K562 (cell line): ENCODE measurements around the gene IP6K3. TPM values are rescaled to one million over a fixed set of nuclear protein-coding genes. Genes with fewer than 3 reads are reported as not detected.
A peak's percentile ranks its signal among the peaks of the same experiment; 100 is the strongest.

Experiments used
- ATAC-seq: fragments of 200-7000 bp; cut with Tn5 transposase; 3 replicates; pipeline ENCODE4 v1.9.1; 2020; ENCODE audit warnings: moderate library complexity
- BruUV-seq: library from RNA; stranded (reverse); fragments of 400-500 nt; replicated peaks from 2 replicates; lab custom pipeline; 2021; lab: Mats Ljungman, UMichigan
- CTCF ChIA-PET: fragments of 300-600 bp; formaldehyde crosslinking; extraction: SDS; loops from one replicate; lab custom pipeline; 2021; ENCODE audit warnings: low intra/inter-chr PET ratio; lab: Yijun Ruan, JAX
- POLR2A ChIA-PET: fragments of 300-600, 350-650 bp; sonication (Branson Sonifier 250); formaldehyde crosslinking; extraction: SDS; loops from one replicate; lab custom pipeline; 2021; ENCODE audit warnings: antibody characterized with exemption, inconsistent platforms; lab: Yijun Ruan, JAX
- DNase-seq, 4 experiments: peaks; one replicate each; pipeline versions ENCODE4 v3.0.0 to v3.0.0-alpha.2; 2011 to 2018; ENCODE audit warnings: low spot score in 3 of 4, mixed read lengths in 3 of 4; ENCODE audit errors: extremely low read depth in 1 of 4
- FAIRE-seq: peaks from 2 replicates; lab custom pipeline; 2011; peaks lifted over from hg19 to GRCh38; lab: Jason Lieb, UNC
- H2AFZ ChIP-seq: 2 replicates; pipeline ENCODE4 v1.6.0; 2011; ENCODE audit warnings: low read depth, low read length, control low read depth, inconsistent platforms
- H3K27ac ChIP-seq: fragments of 200-600 bp; 3 replicates; pipeline ENCODE4 v1.8.0; 2011; ENCODE audit warnings: low read depth, mild to moderate bottlenecking, control low read depth, inconsistent platforms, low read length, moderate library complexity, mixed read lengths; ENCODE audit errors: extremely low read depth
- H3K27me3 ChIP-seq, 2 experiments: fragments of 300-600 bp in 1 of 2; 2 replicates in 1 of 2; 3 replicates in 1 of 2; pipeline versions ENCODE4 v1.6.0 to v1.8.0; 2011; ENCODE audit warnings: inconsistent platforms in 2 of 2, low read length in 2 of 2, mild to moderate bottlenecking in 1 of 2, mixed read lengths in 1 of 2, moderate library complexity in 1 of 2; ENCODE audit not compliant: control insufficient read depth in 2 of 2, insufficient read depth in 2 of 2
- H3K36me3 ChIP-seq: fragments of 300-600 bp; 3 replicates; pipeline ENCODE4 v1.8.0; 2011; ENCODE audit warnings: mild to moderate bottlenecking, low read length, inconsistent platforms; ENCODE audit not compliant: control insufficient read depth, insufficient read depth
- H3K4me1 ChIP-seq, 2 experiments: fragments of 200-600 bp in 1 of 2; replicated peaks in 1 of 2; 2 replicates in 1 of 2; 3 replicates in 1 of 2; pipeline versions ENCODE4 v1.5.1 to v1.8.0; 2011; ENCODE audit warnings: inconsistent platforms in 2 of 2, low read length in 2 of 2, mild to moderate bottlenecking in 1 of 2, mixed read lengths in 1 of 2, moderate library complexity in 1 of 2; ENCODE audit not compliant: control insufficient read depth in 2 of 2, insufficient read depth in 2 of 2
- H3K4me2 ChIP-seq: 2 replicates; pipeline ENCODE4 v1.6.1; 2011; ENCODE audit warnings: low read length, control low read depth, inconsistent platforms, mixed read lengths; ENCODE audit not compliant: insufficient read depth
- H3K4me3 ChIP-seq: fragments of 200-600 bp; sonication (generic), shearing (Covaris generic); 2 replicates; pipeline ENCODE4 v1.5.1; 2016; ENCODE audit warnings: control low read depth, inconsistent platforms
- H3K79me2 ChIP-seq: fragments of 200-600 bp; 3 replicates; pipeline ENCODE4 v1.8.0; 2011; ENCODE audit warnings: low read length, inconsistent platforms; ENCODE audit not compliant: control insufficient read depth, insufficient read depth
- H3K9ac ChIP-seq, 2 experiments: 2 replicates each; pipeline versions ENCODE4 v1.6.0 to v1.6.1; 2011; ENCODE audit warnings: low read depth in 2 of 2, low read length in 2 of 2, control low read depth in 1 of 2, inconsistent platforms in 1 of 2, mild to moderate bottlenecking in 1 of 2, mixed read lengths in 1 of 2; ENCODE audit not compliant: insufficient read depth in 1 of 2
- H3K9me1 ChIP-seq: one replicate; pipeline ENCODE4 v1.6.0; 2011; ENCODE audit warnings: inconsistent platforms, mild to moderate bottlenecking, low read length, moderate library complexity; ENCODE audit not compliant: control insufficient read depth, insufficient read depth
- H3K9me3 ChIP-seq: replicated peaks from 2 replicates; pipeline ENCODE4 v1.5.1; 2011; ENCODE audit warnings: low read depth, low read length, inconsistent platforms; ENCODE audit not compliant: control insufficient read depth, insufficient read depth
- H4K20me1 ChIP-seq: replicated peaks from 2 replicates; pipeline ENCODE4 v1.6.1; 2011; ENCODE audit warnings: low read length, inconsistent platforms, mixed read lengths; ENCODE audit not compliant: control insufficient read depth, insufficient read depth
- CBFB ChIP-seq: sonication (generic); formaldehyde crosslinking; IDR thresholded peaks from 2 replicates; pipeline ENCODE4 v1.4.0; 2020; ENCODE audit warnings: mild to moderate bottlenecking, missing genetic modification reagents
- CREBBP ChIP-seq: IDR thresholded peaks from one replicate; pipeline ENCODE4 v1.6.1; 2012; ENCODE audit warnings: low read depth, mild to moderate bottlenecking, control low read depth, inconsistent platforms, low read length
- FOXJ3 ChIP-seq: sonication (generic); formaldehyde crosslinking; IDR thresholded peaks from 2 replicates; pipeline ENCODE4 v1.4.0; 2020; ENCODE audit warnings: mild to moderate bottlenecking, missing genetic modification reagents
- GATAD2B ChIP-seq: fragments of 450-650 bp; IDR thresholded peaks from 2 replicates; pipeline ENCODE4 v1.6.1; 2017; ENCODE audit warnings: mild to moderate bottlenecking, borderline replicate concordance
- KDM1A ChIP-seq, 2 experiments: fragments of 450-650 bp; IDR thresholded peaks; 2 replicates each; pipeline ENCODE4 v1.6.1; 2016; ENCODE audit warnings: mild to moderate bottlenecking in 2 of 2
- MAFG ChIP-seq: fragments of 450-650 bp; conservative IDR thresholded peaks from 2 replicates; pipeline ENCODE4 v1.6.1; 2016; ENCODE audit warnings: missing genetic modification characterization, missing compliant biosample characterization
- RUNX1 ChIP-seq: sonication (generic); IDR thresholded peaks from 2 replicates; pipeline ENCODE4 v1.6.1; 2016; ENCODE audit warnings: antibody characterized with exemption, low read depth
- STAT6 ChIP-seq: sonication (generic); formaldehyde crosslinking; IDR thresholded peaks from 2 replicates; pipeline ENCODE4 v1.8.1; 2023; ENCODE audit warnings: mild to moderate bottlenecking, missing genetic modification reagents
- TGIF2 ChIP-seq: sonication (generic); formaldehyde crosslinking; IDR thresholded peaks from 2 replicates; pipeline ENCODE4 v1.8.1; 2022; ENCODE audit warnings: mild to moderate bottlenecking, missing genetic modification reagents, moderate library complexity
- ZBTB8A ChIP-seq: fragments of 450-650 bp; IDR thresholded peaks from 2 replicates; pipeline ENCODE4 v1.6.1; 2018; ENCODE audit warnings: mild to moderate bottlenecking, moderate library complexity; ENCODE audit not compliant: partially characterized antibody
- ZNF232 ChIP-seq: sonication (generic); formaldehyde crosslinking; IDR thresholded peaks from 2 replicates; pipeline ENCODE4 v1.8.0; 2022; ENCODE audit warnings: mild to moderate bottlenecking, missing genetic modification reagents
- ZNF316 ChIP-seq: fragments of 450-650 bp; IDR thresholded peaks from 2 replicates; pipeline ENCODE4 v1.6.1; 2016
- ZNF584 ChIP-seq: fragments of 200-800 bp; sonication (Bioruptor generic); IDR thresholded peaks from 2 replicates; pipeline ENCODE4 v1.6.1; 2016; ENCODE audit warnings: low read depth, mild to moderate bottlenecking, missing genetic modification characterization, missing compliant biosample characterization
- ZNF740 ChIP-seq, 3 experiments: fragments of 200-800 bp in 1 of 3; sonication (Bioruptor generic) in 1 of 3; sonication (generic) in 1 of 3; formaldehyde crosslinking in 1 of 3; IDR thresholded peaks; 2 replicates each; pipeline versions ENCODE4 v1.6.1 to v1.8.0; 2016 to 2022; ENCODE audit warnings: mild to moderate bottlenecking in 2 of 3, missing compliant biosample characterization in 2 of 3, missing genetic modification characterization in 2 of 3, missing genetic modification reagents in 1 of 3
- ZNF75A ChIP-seq: fragments of 450-650 bp; formaldehyde crosslinking; IDR thresholded peaks from 2 replicates; pipeline ENCODE4 v1.4.0; 2020; ENCODE audit warnings: mild to moderate bottlenecking
- ZNF77 ChIP-seq: fragments of 250-450 bp; sonication (Bioruptor Pico); IDR thresholded peaks from 2 replicates; pipeline ENCODE4 v1.5.0; 2020
- ZSCAN32 ChIP-seq: fragments of 450-650 bp; formaldehyde crosslinking; IDR thresholded peaks from 2 replicates; pipeline ENCODE4 v1.4.0; 2020; ENCODE audit warnings: mild to moderate bottlenecking, moderate library complexity
- WGBS: fragments of 100-300 bp; shearing (Covaris generic); methylation state at CpG from one replicate; pipeline ENCODE4 v1.1.6; 2016; ENCODE audit warnings: low coverage, mixed read lengths; ENCODE audit not compliant: insufficient coverage; ENCODE audit errors: missing lambda C conversion rate; 5-methylcytosine and 5-hydroxymethylcytosine counted together
- in situ Hi-C: fragments of 300-500 bp; cut with MboI; formaldehyde crosslinking; loops from 4 replicates; pipeline ENCODE4 v1.15.0; 2018; ENCODE audit warnings: inconsistent platforms, mixed read lengths
- intact Hi-C: fragments of 100-400 bp; cut with micrococcal nuclease; formaldehyde crosslinking; loops from 2 replicates; pipeline ENCODE4 v1.14.2; 2022
- polyA plus RNA-seq, 8 experiments: library from polyadenylated mRNA; depleted of rRNA in 4 of 8; stranded (reverse) in 5 of 8; unstranded in 3 of 8; fragments of >200 nt; fragmentation: Nextera tagmentation in 2 of 8; fragmentation: Illumina TruSeq in 1 of 8; extraction: Ambion mirVana in 2 of 8; extraction: Trizol in 1 of 8; gene quantifications; 2 replicates each; pipeline versions ENCODE4 v1.2.1 to v1.2.3, GENCODE V29; 2011 to 2014; ENCODE audit warnings: inconsistent platforms in 1 of 8, missing spikeins in 1 of 8
- total RNA-seq, 7 experiments: library from RNA; depleted of rRNA in 6 of 7; stranded (reverse); fragments of >200 nt in 6 of 7; fragmentation: Illumina TruSeq in 2 of 7; extraction: Trizol in 2 of 7; gene quantifications; 2 replicates each; pipeline versions ENCODE4 v1.2.1 to v1.2.3, GENCODE V29; 2011 to 2021; ENCODE audit warnings: low replicate concordance in 1 of 7
- TF ChIP-seq, protein P1 (sequence below): fragments of 450-650 bp; formaldehyde crosslinking; IDR thresholded peaks from 2 replicates; pipeline ENCODE4 v1.4.0; 2020; ENCODE audit warnings: mild to moderate bottlenecking, mixed read lengths

Gene IP6K3
- total and polyA plus RNA-seq, 9 of the 15 experiments (the other 6 are each of a cell fraction or from before 2014, with no cell fraction given): not detected

DNA sequence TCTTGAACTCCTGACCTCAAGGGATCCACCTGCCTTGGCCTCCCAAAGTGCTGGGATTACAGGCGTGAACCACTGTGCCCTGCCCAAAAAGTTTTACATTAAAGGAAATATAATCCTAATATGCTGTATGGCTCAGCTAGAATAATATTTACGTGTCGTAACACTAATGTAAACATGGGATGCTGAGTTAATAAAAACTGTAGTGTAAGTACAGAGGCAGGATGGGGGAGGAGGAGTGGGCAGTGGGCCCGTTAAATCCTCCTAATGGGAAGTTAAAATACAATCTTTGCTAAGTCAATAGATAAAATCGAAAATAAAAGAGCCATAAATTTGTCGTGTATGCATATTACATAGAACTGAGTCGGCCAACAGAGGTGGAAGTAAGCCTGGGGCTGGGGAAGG, 12.1 kb upstream of the IP6K3 start (continued):
- TF ChIP-seq MAFG (tag) (peak; percentile 40; the same call in 1 of the 2 replicates), ZNF316 (peak; percentile 57), ZNF232 (CRISPR knock-in tag) (no peak), ZNF77 (no peak), FOXJ3 (CRISPR knock-in tag) (no peak)

DNA sequence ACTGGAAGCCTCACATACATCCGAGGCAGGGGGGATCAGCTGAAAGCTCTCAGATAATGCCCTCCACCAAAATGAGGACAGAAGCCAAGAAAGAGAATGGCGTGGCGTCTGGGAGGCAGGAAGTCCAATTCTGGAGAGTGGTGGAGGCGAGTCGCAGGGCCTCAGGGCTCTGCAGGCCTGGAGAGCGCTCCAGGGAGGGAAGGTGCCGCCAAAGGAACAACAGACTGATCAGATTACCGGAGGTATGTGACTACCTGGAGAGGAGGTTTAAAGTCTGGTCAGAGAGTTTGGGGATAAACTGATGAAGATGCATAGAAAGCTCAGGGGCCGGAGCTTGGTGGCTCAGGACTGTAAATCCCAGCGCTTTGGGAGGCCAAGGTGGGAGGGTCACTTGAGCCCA, 11.2 kb upstream of the IP6K3 start:
- Histone ChIP-seq H3K4me3 (no peak overlapping the region), H3K9me1 (no peaks in the 10 kb centered on the region), H3K27me3 (peaks cover 37 to 57% of the 10 kb centered on the region in 2 experiments), H2AFZ (no peak overlapping the region), H3K9ac (no peak overlapping the region), H3K4me2 (no peak overlapping the region), H3K4me1 (peaks cover 0 to 19% of the 10 kb centered on the region in 2 experiments; a peak in 2 of 5 replicates), H3K27ac (no peak overlapping the region), H4K20me1 (0 out of 2 replicates have a peak, but pooled peaks cover 6% of the 10 kb centered on the region), H3K79me2 (no peaks in the 10 kb centered on the region), H3K36me3 (no peaks in the 10 kb centered on the region), H3K9me3 (no peaks in the 10 kb centered on the region)
- DNase-seq: no peak
- CTCF ChIA-PET: no interaction called here
- intact Hi-C loops (no loop called here), in situ Hi-C loops (no loop called here)
- ATAC-seq: no peak
- no peak for FAIRE-seq
- no TSS peak for BruUV-seq
- 1% methylated on average over 10 of the region's 10 CpGs for WGBS
- POLR2A ChIA-PET: interaction anchor here (1.1 kb wide), 1 partner anchor 47 kb away, joined by 3 read pairs; the partner anchor contains the start of gene UQCC2
- TF ChIP-seq ZBTB8A: no peak
- TF ChIP-seq, protein P1, sequence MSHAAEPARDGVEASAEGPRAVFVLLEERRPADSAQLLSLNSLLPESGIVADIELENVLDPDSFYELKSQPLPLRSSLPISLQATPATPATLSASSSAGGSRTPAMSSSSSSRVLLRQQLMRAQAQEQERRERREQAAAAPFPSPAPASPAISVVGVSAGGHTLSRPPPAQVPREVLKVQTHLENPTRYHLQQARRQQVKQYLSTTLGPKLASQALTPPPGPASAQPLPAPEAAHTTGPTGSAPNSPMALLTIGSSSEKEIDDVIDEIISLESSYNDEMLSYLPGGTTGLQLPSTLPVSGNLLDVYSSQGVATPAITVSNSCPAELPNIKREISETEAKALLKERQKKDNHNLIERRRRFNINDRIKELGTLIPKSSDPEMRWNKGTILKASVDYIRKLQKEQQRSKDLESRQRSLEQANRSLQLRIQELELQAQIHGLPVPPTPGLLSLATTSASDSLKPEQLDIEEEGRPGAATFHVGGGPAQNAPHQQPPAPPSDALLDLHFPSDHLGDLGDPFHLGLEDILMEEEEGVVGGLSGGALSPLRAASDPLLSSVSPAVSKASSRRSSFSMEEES (CRISPR knock-in tag): no peak
- no peak for TF ChIP-seq ZNF740 (CRISPR knock-in tag; IDR thresholded peaks at IDR 0.05)
- no peak for TF ChIP-seq ZNF740 (tag; IDR thresholded peaks at IDR 0.05)
- no peak for TF ChIP-seq ZNF75A (CRISPR knock-in tag)
- no peak for TF ChIP-seq TGIF2 (CRISPR knock-in tag)
- TF ChIP-seq CREBBP: no peak
- TF ChIP-seq ZNF584 (CRISPR knock-in tag): no peak
- no peak for TF ChIP-seq ZSCAN32 (CRISPR knock-in tag)
- no peak for TF ChIP-seq KDM1A (IDR thresholded peaks at IDR 0.05)
- no peak for TF ChIP-seq STAT6
- no peak for TF ChIP-seq RUNX1
- TF ChIP-seq GATAD2B: no peak
- TF ChIP-seq CBFB: no peak
